NK-92 (cell line): ENCODE results near the gene TMEM130.

ENCODE experiments used
- DNase-seq: peaks from one replicate; lab custom pipeline; 2025; ENCODE audit not compliant: unreplicated experiment; lab: John Stamatoyannopoulos, UW

TMEM130 gene

DNA sequence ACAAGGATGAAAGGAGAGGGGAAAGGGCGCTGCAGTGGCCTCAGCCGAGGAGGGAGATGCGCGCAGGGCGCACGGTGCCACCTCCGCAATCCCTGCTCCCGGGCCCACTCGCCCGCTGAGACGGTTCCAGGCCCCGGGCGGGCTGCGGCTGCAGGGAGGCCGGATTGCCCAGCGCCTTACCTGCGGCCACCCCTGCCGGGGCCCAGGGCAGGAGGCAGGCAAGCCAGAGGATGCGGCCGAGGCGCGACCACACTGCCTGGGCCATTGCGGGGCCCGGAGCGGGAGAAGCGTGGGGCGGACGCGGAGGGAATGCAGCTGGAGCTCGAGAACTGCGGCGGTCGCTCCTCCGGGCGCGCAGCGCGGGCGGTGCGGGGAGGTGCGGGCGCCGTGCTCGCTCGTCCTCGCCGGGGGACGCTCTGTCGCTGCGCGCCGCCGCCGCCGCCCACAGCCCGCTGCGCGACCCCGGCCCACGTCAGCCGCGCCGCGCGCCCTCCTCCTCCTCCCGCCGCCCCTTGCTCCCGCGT, at the start of gene TMEM130:
Gene TMEM130, minus strand, starts transcription at position 418 of the 524 bp plus-strand sequence. Its CDS starts 153 bp downstream, at position 265.
- no peak for DNase-seq

- DNase-seq: no peak
These were observed 47.5 kb upstream of the TMEM130 start for GRCh38 chr7:98917331-98917730.

DNA sequence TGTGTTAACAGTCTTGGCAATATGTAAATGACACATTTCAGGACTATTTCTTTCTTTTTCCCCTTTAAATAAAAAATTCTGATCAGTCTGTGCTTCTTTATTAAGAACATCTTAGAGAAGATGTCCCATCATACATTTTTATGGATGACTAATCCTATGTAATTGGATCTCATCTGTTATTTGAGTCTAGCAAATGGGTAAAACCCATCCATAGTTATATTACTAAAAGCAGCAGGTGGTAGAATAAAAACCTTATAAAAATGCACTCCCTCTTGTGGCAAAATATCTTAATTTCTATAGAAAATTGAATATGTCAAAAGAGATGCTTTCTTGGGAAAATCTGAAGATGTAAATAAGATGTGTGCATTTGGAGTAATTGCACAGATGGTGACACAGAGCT, 43.8 kb upstream of the TMEM130 start:
- DNase-seq: no peak

GRCh38 chr7:98913026-98913425, 43.2 kb upstream of the TMEM130 start:
- no peak for DNase-seq

DNA sequence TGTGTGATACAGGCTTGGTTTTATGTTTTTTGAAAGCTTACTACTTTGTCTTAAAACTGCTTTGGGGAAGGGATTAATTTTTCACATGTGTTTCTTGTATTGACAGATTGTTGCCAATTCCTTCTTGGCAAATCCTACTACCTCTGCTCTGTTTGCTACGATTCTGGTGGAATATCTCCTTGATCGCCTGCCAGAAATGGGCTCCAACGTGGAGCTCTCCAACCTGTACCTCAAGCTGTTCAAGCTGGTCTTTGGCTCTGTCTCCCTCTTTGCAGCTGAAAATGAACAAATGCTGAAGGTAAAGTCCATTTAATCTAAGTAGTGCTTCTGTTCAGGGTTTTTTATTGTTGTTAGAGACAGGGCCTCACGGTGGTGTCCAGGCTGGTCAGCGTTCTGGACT, 42.1 kb upstream of the TMEM130 start:
- no peak for DNase-seq

DNA sequence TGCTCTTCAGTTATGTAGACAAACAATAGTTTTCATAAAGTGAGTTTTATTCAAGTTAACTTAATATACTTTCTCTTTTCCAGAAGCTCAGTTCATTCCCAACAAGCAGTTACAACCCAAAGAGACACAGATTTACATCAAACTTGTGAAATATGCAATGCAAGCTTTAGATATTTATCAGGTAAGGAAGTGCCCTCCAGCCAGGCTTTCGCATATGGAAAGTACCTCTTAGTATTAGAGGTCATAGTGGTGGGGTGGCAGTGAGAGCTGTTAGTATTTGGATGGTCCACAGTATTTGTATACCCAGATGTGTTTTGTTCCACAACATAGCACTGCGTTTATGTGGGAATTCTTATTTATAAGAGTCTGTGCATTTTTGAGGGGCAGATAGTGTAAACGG, 40.6 kb upstream of the TMEM130 start:
- DNase-seq: no peak

- DNase-seq: no peak
These were observed 39.7 kb upstream of the TMEM130 start for GRCh38 chr7:98909487-98909886.

DNA sequence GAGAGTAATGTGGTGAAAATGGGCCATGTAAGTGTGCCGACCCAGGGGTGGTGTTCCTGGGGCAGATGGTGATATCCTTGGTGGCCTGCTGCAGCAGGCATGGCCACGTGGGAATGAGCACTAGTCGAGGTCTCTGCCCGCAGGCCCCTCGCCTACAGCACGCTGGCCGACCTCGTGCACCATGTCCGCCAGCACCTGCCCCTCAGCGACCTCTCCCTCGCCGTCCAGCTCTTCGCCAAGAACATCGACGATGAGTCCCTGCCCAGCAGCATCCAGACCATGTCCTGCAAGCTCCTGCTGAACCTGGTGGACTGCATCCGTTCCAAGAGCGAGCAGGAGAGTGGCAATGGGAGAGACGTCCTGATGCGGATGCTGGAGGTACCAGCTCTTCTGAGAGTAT, 38.8 kb upstream of the TMEM130 start:
- DNase-seq: no peak

DNA sequence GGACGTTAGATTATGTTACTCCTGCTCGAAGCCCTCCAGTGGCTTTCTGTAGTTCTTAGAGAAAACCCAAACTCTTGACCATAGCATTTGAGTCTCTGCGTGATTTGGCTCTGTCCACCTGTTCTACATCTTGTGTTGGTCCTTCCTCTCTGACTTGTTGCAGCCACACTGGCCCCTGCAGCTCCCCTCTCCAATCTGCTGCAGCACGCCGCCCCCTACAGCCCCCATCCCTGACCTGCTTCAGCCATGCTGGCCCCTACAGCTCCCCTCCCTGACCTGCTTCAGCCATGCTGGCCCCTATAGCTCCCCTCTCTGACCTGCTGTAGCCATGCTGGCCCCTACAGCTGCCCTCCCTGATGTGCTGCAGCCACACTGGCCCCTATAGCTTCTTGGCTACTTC, 37.8 kb upstream of the TMEM130 start:
- DNase-seq: no peak

GRCh38 chr7:98903246-98903645, 33.4 kb upstream of the TMEM130 start:
- DNase-seq: no peak

- DNase-seq: no peak
These were observed 32.7 kb upstream of the TMEM130 start for GRCh38 chr7:98902523-98902922.

- no peak for DNase-seq
These were observed 31.0 kb upstream of the TMEM130 start for GRCh38 chr7:98900815-98901214.

- no peak for DNase-seq
These were observed 30.0 kb upstream of the TMEM130 start for GRCh38 chr7:98899816-98900215.

- DNase-seq: no peak
These were observed 22.8 kb upstream of the TMEM130 start for GRCh38 chr7:98892609-98893008.

DNA sequence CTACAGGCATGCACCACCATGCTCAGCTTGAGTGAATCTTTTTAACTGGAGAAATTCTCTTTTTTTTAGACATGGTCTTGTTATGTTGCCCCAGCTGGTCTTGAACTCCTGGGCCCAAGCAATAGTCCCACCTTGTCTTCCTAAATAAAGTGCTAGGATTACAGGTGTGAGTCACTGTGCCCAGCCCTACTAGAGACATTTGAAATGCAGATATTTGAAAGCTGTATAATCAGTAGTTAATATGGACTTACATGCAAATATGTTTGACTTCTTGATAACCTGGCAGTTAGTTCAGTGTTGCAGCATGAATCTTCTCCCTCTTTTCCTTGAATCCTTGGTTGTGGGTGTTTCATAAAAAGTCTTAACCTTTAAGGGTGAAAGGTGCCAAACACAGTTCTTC, 17.2 kb upstream of the TMEM130 start:
- DNase-seq: no peak

DNA sequence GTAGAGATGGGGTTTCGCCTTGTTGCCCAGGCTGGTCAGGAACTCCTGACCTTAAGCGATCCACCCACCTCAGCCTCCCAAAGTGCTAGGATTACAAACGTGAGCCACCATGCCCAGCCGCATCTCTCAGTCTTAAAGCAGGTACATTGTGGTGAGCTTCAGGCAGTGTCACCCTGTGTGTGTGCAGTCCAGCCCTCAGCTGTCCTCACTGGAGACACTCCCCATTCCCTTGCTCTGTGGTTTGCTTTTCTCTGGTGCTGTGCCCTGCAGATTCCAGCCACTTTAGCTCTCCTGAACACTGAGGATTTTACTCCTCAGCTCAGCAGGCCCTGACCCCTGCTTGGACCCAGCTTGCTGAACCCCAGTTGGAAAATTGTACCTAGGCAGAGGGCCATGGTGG, 14.6 kb upstream of the TMEM130 start:
- no peak for DNase-seq

GRCh38 chr7:98881561-98882315, 11.9 kb upstream of the TMEM130 start:
- no peak for DNase-seq

GRCh38 chr7:98880485-98880884, 10.7 kb upstream of the TMEM130 start:
- DNase-seq: no peak

DNA sequence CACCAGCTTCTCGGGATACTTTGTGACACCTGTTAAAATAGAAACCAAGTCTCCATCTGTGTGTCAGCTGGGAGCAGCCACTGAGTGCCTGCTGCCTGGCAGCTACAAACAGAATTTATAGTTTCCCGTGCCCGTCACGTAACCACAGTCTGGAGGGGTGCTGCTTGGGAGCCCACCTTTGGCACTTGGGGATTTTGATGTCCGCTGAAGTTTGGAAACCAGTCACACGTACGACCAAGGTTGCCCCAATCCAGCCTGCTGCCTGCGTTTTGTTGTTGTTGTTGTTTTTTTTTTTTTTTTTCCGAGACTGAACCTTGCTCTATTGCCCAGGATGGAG, 10.1 kb upstream of the TMEM130 start:
- DNase-seq: no peak

GRCh38 chr7:98879198-98879978, 9.6 kb upstream of the TMEM130 start:
- DNase-seq: peak; percentile 12

DNA sequence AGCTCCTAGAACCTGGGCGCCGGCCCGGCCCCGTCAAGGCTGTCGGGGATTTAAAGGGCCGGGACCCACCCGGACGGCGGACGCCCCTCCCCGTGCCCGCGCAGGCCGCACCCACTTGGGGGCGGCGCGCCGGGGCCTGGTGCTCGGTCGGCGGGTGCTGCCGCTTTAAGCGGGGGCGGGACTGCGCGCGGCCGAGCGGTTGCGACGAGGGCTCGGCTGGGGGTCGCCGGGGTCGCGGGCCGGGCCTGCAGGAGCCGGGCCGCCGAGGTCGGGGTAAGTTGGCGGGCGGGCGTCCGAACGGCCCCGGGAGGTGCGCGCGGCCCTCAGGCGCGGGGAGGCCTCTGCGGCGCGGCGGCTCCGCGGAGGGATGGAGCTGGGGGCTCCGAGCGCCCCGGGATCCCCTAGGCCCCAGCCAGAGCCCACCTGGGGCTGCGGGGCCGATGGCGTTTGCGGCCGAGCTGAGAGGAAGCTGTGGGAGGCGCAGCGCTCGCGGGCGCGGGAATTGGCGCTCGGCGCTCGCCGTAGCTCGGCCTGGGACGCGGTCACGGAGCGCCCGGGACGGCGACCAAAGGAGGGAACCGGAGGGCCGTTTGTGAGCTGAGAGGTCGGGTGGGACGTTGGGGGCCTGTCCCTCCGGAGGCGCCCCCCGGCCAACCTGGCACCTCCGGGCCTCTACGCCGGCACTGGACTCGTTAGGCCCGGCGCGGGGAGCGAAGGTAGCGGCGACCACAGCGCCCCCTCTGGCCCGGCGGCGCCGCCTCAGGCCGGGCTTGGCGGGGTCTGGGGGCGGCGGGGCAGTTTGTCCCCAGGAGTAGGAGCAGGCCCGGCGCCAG, 8.8 kb upstream of the TMEM130 start, which contains the start of gene TRRAP:
Gene TRRAP, plus strand, starts transcription at position 168 of the 833 bp plus-strand sequence. CDS start 2,619 bp downstream, outside the sequence.
- DNase-seq: no peak
